H1 (cell line): ENCODE results near the gene ZFYVE16. TPM values are rescaled to one million over a fixed set of nuclear protein-coding genes. Genes with fewer than 3 reads are reported as not detected.

Source experiments
- CTCF ChIA-PET: fragments of 300-600 bp; sonication (Branson Sonifier 250); formaldehyde crosslinking; loops from one replicate; lab custom pipeline; 2021; ENCODE audit not compliant: partially characterized antibody; lab: Charles Lee
- POLR2A ChIA-PET: fragments of 300-600 bp; sonication (Branson Sonifier 250); formaldehyde crosslinking; loops from one replicate; lab custom pipeline; 2021; ENCODE audit warnings: inconsistent platforms; ENCODE audit not compliant: partially characterized antibody; lab: Charles Lee
- DNase-seq, 2 experiments: peaks; one replicate each; pipeline versions ENCODE4 v3.0.0 to v3.0.0-alpha.2; 2010 to 2022; ENCODE audit warnings: low spot score in 2 of 2, low read depth in 1 of 2, mixed read lengths in 1 of 2
- FAIRE-seq: peaks from 2 replicates; lab custom pipeline; 2011; peaks lifted over from hg19 to GRCh38; lab: Jason Lieb, UNC
- H2AFZ ChIP-seq: 2 replicates; pipeline ENCODE4 v1.8.1; 2012; ENCODE audit warnings: low read length, inconsistent platforms
- H2AK5ac ChIP-seq: 2 replicates; pipeline ENCODE4 v1.6.1; 2013; ENCODE audit warnings: low read depth, low read length
- H2BK120ac ChIP-seq: replicated peaks from 2 replicates; pipeline ENCODE3; 2013; ENCODE audit warnings: low read depth, low read length, inconsistent platforms
- H2BK12ac ChIP-seq: 2 replicates; pipeline ENCODE4 v1.6.1; 2013; ENCODE audit warnings: low read depth, low read length
- H2BK15ac ChIP-seq: 2 replicates; pipeline ENCODE4 v1.6.1; 2013; ENCODE audit warnings: low read length
- H2BK20ac ChIP-seq: 2 replicates; pipeline ENCODE4 v1.6.1; 2013; ENCODE audit warnings: low read length
- H2BK5ac ChIP-seq: 2 replicates; pipeline ENCODE4 v1.6.1; 2013; ENCODE audit warnings: low read depth, low read length
- H3K14ac ChIP-seq: 2 replicates; pipeline ENCODE4 v1.6.1; 2013; ENCODE audit warnings: inconsistent platforms; ENCODE audit not compliant: insufficient read length
- H3K18ac ChIP-seq: 2 replicates; pipeline ENCODE4 v1.6.1; 2013; ENCODE audit warnings: low read length; ENCODE audit errors: extremely low read depth
- H3K23ac ChIP-seq: 2 replicates; pipeline ENCODE4 v1.6.1; 2013; ENCODE audit warnings: inconsistent platforms; ENCODE audit not compliant: insufficient read length
- H3K23me2 ChIP-seq: 2 replicates; pipeline ENCODE4 v1.6.1; 2013; ENCODE audit warnings: low read depth, low read length
- H3K27ac ChIP-seq: 2 replicates; pipeline ENCODE4 v1.6.1; 2011; ENCODE audit warnings: low read depth, low read length, inconsistent platforms
- H3K27me3 ChIP-seq, 4 experiments: replicated peaks in 1 of 4; 1 replicate in 1 of 4; 2 replicates in 3 of 4; pipeline versions ENCODE4 v1.6.1 to v1.8.1; 2011 to 2013; ENCODE audit warnings: low read length in 3 of 4, mild to moderate bottlenecking in 3 of 4, inconsistent platforms in 2 of 4, mixed read lengths in 2 of 4, moderate library complexity in 1 of 4; ENCODE audit not compliant: control insufficient read depth in 3 of 4, insufficient read depth in 3 of 4; ENCODE audit errors: extremely low read depth in 1 of 4
- H3K36me3 ChIP-seq, 4 experiments: 2 replicates each; pipeline versions ENCODE4 v1.6.1 to v1.8.1; 2011 to 2013; ENCODE audit warnings: mild to moderate bottlenecking in 4 of 4, low read length in 3 of 4, moderate library complexity in 2 of 4, control low read depth in 1 of 4, inconsistent platforms in 1 of 4; ENCODE audit not compliant: insufficient read depth in 4 of 4, control insufficient read depth in 2 of 4
- H3K4ac ChIP-seq: replicated peaks from 2 replicates; pipeline ENCODE3; 2013; ENCODE audit warnings: low read length, low read depth, mixed read lengths, inconsistent platforms; ENCODE audit not compliant: insufficient read length
- H3K4me1 ChIP-seq, 4 experiments: replicated peaks in 1 of 4; 1 replicate in 1 of 4; 2 replicates in 3 of 4; pipeline versions ENCODE4 v1.6.1 to v1.8.1; 2011 to 2013; ENCODE audit warnings: low read length in 3 of 4, inconsistent platforms in 2 of 4, mixed read lengths in 1 of 4; ENCODE audit not compliant: insufficient read depth in 4 of 4, control insufficient read depth in 3 of 4
- H3K4me2 ChIP-seq, 2 experiments: 2 replicates each; pipeline versions ENCODE4 v1.6.1 to v1.8.1; 2011 to 2013; ENCODE audit warnings: low read depth in 2 of 2, low read length in 2 of 2, control low read depth in 1 of 2, inconsistent platforms in 1 of 2, mild to moderate bottlenecking in 1 of 2; ENCODE audit not compliant: insufficient read depth in 1 of 2
- H3K4me3 ChIP-seq, 4 experiments: fragments of 200-600, 300-600 bp in 1 of 4; sonication (generic), shearing (Covaris generic), sonication (Bioruptor Twin) in 1 of 4; 2 replicates each; pipeline versions ENCODE4 v1.5.1 to v1.8.1; 2011 to 2016; ENCODE audit warnings: low read length in 4 of 4, low read depth in 3 of 4, control low read depth in 2 of 4, inconsistent platforms in 2 of 4, mild to moderate bottlenecking in 2 of 4, mixed read lengths in 1 of 4, moderate library complexity in 1 of 4; ENCODE audit not compliant: insufficient read depth in 2 of 4; ENCODE audit errors: extremely low read depth in 1 of 4
- H3K56ac ChIP-seq: replicated peaks from 2 replicates; pipeline ENCODE3; 2013; ENCODE audit warnings: low read depth, mild to moderate bottlenecking, mixed read lengths, low read length, inconsistent platforms; ENCODE audit not compliant: insufficient read length
- H3K79me1 ChIP-seq: 2 replicates; pipeline ENCODE4 v1.6.1; 2013; ENCODE audit warnings: low read depth, low read length, control low read depth
- H3K79me2 ChIP-seq, 2 experiments: 2 replicates each; pipeline versions ENCODE4 v1.6.1 to v1.8.1; 2012 to 2013; ENCODE audit warnings: low read length in 2 of 2, mild to moderate bottlenecking in 2 of 2, inconsistent platforms in 1 of 2; ENCODE audit not compliant: insufficient read depth in 2 of 2, control insufficient read depth in 1 of 2
- H3K9ac ChIP-seq, 4 experiments: replicated peaks in 1 of 4; 1 replicate in 1 of 4; 2 replicates in 3 of 4; pipeline versions ENCODE4 v1.6.1 to v1.8.1; 2011 to 2013; ENCODE audit warnings: low read depth in 3 of 4, low read length in 3 of 4, control low read depth in 2 of 4, mild to moderate bottlenecking in 2 of 4, moderate library complexity in 2 of 4, inconsistent platforms in 1 of 4; ENCODE audit errors: extremely low read depth in 1 of 4
- H3K9me3 ChIP-seq, 2 experiments: 2 replicates each; pipeline versions ENCODE4 v1.6.1 to v1.8.1; 2012 to 2013; ENCODE audit warnings: mild to moderate bottlenecking in 2 of 2, moderate library complexity in 2 of 2, control low read depth in 1 of 2, inconsistent platforms in 1 of 2, low read depth in 1 of 2, low read length in 1 of 2, mixed read lengths in 1 of 2; ENCODE audit not compliant: insufficient read depth in 2 of 2
- H4K20me1 ChIP-seq, 2 experiments: replicated peaks in 1 of 2; 2 replicates each; pipeline versions ENCODE3 to v1.8.1; 2011 to 2013; ENCODE audit warnings: inconsistent platforms in 2 of 2, low read length in 2 of 2, mild to moderate bottlenecking in 1 of 2; ENCODE audit not compliant: insufficient read depth in 2 of 2, control insufficient read depth in 1 of 2
- H4K5ac ChIP-seq: 2 replicates; pipeline ENCODE4 v1.6.1; 2013; ENCODE audit warnings: low read length, low read depth, mixed read lengths, inconsistent platforms; ENCODE audit not compliant: insufficient read length
- H4K8ac ChIP-seq: 2 replicates; pipeline ENCODE4 v1.8.0; 2013; ENCODE audit warnings: mild to moderate bottlenecking, moderate library complexity, low read length, inconsistent platforms; ENCODE audit not compliant: insufficient read depth; ENCODE audit errors: extremely low read depth
- H4K91ac ChIP-seq: replicated peaks from 2 replicates; pipeline ENCODE3; 2013; ENCODE audit warnings: low read length, mixed read lengths, inconsistent platforms; ENCODE audit not compliant: insufficient read length
- CTBP2 ChIP-seq: IDR thresholded peaks from 2 replicates; pipeline ENCODE4 v1.7.0; 2011; ENCODE audit warnings: borderline replicate concordance, mild to moderate bottlenecking, moderate library complexity, mixed read lengths, low read length; ENCODE audit not compliant: insufficient read depth, insufficient read length
- EGR1 ChIP-seq: IDR thresholded peaks from 2 replicates; pipeline ENCODE4 v1.6.1; 2011; ENCODE audit warnings: low read depth, low read length, borderline replicate concordance
- GABPA ChIP-seq: IDR thresholded peaks from 2 replicates; pipeline ENCODE4 v1.6.1; 2011; ENCODE audit warnings: mild to moderate bottlenecking, low read length, moderate library complexity, borderline replicate concordance; ENCODE audit not compliant: insufficient read depth
- NANOG ChIP-seq: IDR thresholded peaks from 2 replicates; pipeline ENCODE4 v1.6.1; 2011; ENCODE audit warnings: low read length, low read depth, mild to moderate bottlenecking, inconsistent platforms; ENCODE audit not compliant: insufficient read depth, poor library complexity, severe bottlenecking
- SP1 ChIP-seq: IDR thresholded peaks from 2 replicates; pipeline ENCODE4 v1.6.1; 2011; ENCODE audit warnings: low read depth, low read length
- polyA plus RNA-seq, 7 experiments: library from polyadenylated mRNA; depleted of rRNA in 3 of 7; stranded (reverse) in 5 of 7; unstranded in 2 of 7; fragments of >200 nt in 5 of 7; fragments of 200-250 nt in 2 of 7; gene quantifications; 1 replicate in 5 of 7; 2 replicates in 1 of 7; 4 replicates in 1 of 7; pipeline versions ENCODE4 v1.2.1 to v1.2.3, GENCODE V29; 2011 to 2013; ENCODE audit warnings: missing spikeins in 2 of 7, mixed read lengths in 2 of 7
- total RNA-seq: library from RNA; stranded (reverse); fragmentation: NEBNext Ultra II Directional; extraction: Animal tissue kit (Norgen Biotek cat#: 25700); gene quantifications from 2 replicates; pipeline ENCODE4 v1.2.1, GENCODE V29; 2021

ZFYVE16 gene
- total and polyA plus RNA-seq, 2 of the 8 experiments (the other 6 are each of a cell fraction or from before 2014, with no cell fraction given), result 3.6 to 24.2 TPM

GRCh38 chr5:80442742-80443141 lies 34.9 kb downstream of the ZFYVE16 start:
- no peak overlapping the region for H3K9ac ChIP-seq
- no peaks in the 10 kb centered on the region for H4K20me1 ChIP-seq
- no peak overlapping the region for H3K18ac ChIP-seq
- H3K79me2 ChIP-seq, result no peaks in the 10 kb centered on the region
- H3K36me3 ChIP-seq, result peaks cover 0 to 28% (median 5%) of the 10 kb centered on the region in 4 experiments; a peak in 6 of 8 replicates
- H3K23me2 ChIP-seq, result no peaks in the 10 kb centered on the region
- no peak overlapping the region for H2BK20ac ChIP-seq
- no peaks in the 10 kb centered on the region for H3K79me1 ChIP-seq
- no peak overlapping the region for H4K8ac ChIP-seq
- CTCF ChIA-PET, result interaction anchor here (0.6 to 0.9 kb wide), 4 partner anchors 14 to 126 kb away, joined by 3 to 4 read pairs (median 3); no protein-coding TSS in a partner anchor
- no peak overlapping the region for H3K14ac ChIP-seq
- H4K91ac ChIP-seq, result no peak overlapping the region
- no peak overlapping the region for H2BK15ac ChIP-seq
- H3K56ac ChIP-seq, result no peak overlapping the region
- H4K5ac ChIP-seq, result no peak overlapping the region
- TF ChIP-seq SP1, result no peak
- no peak for TF ChIP-seq EGR1
- no peak for TF ChIP-seq GABPA
- no peak for TF ChIP-seq NANOG
- TF ChIP-seq CTBP2, result no peak
- H2AFZ ChIP-seq, result no peak overlapping the region
- no peak overlapping the region for H3K4me3 ChIP-seq
- DNase-seq, result no peak
- no peak overlapping the region for H2BK12ac ChIP-seq
- H3K27ac ChIP-seq, result no peak overlapping the region
- POLR2A ChIA-PET, result no interaction called here
- H3K23ac ChIP-seq, result no peak overlapping the region
- no peaks in the 10 kb centered on the region for H3K9me3 ChIP-seq
- no peak overlapping the region for H2BK5ac ChIP-seq
- H3K4me2 ChIP-seq, result no peak overlapping the region
- no peak for FAIRE-seq
- no peak overlapping the region for H2AK5ac ChIP-seq
- no peaks in the 10 kb centered on the region for H3K4me1 ChIP-seq
- H3K4ac ChIP-seq, result no peak overlapping the region
- H2BK120ac ChIP-seq, result no peak overlapping the region
- no peaks in the 10 kb centered on the region for H3K27me3 ChIP-seq
